BLaER1 (cell line): ENCODE measurements around the gene LIMS2.

Experiments used
- H3K27ac ChIP-seq: shearing (Covaris generic); formaldehyde crosslinking; 2 replicates; pipeline ENCODE4 v1.8.1; 2022
- H3K27me3 ChIP-seq: shearing (Covaris generic); formaldehyde crosslinking; 2 replicates; pipeline ENCODE4 v1.8.1; 2022
- H3K36me3 ChIP-seq: shearing (Covaris generic); formaldehyde crosslinking; 2 replicates; pipeline ENCODE4 v1.8.1; 2022
- H3K4me1 ChIP-seq: shearing (Covaris generic); formaldehyde crosslinking; 2 replicates; pipeline ENCODE4 v1.8.1; 2022
- H3K4me2 ChIP-seq: shearing (Covaris generic); formaldehyde crosslinking; 2 replicates; pipeline ENCODE4 v1.8.1; 2022
- H3K4me3 ChIP-seq: shearing (Covaris generic); formaldehyde crosslinking; 2 replicates; pipeline ENCODE4 v1.8.1; 2022
- H3K9ac ChIP-seq: shearing (Covaris generic); formaldehyde crosslinking; 2 replicates; pipeline ENCODE4 v1.8.1; 2022
- H3K9me3 ChIP-seq: shearing (Covaris generic); formaldehyde crosslinking; 2 replicates; pipeline ENCODE4 v1.8.1; 2022
- H4K20me1 ChIP-seq: shearing (Covaris generic); formaldehyde crosslinking; 2 replicates; pipeline ENCODE4 v1.8.1; 2022
- Cebpa-rat ChIP-seq: shearing (Covaris generic); IDR thresholded peaks from 2 replicates; pipeline ENCODE4 v1.8.1; 2022

The LIMS2 gene

DNA sequence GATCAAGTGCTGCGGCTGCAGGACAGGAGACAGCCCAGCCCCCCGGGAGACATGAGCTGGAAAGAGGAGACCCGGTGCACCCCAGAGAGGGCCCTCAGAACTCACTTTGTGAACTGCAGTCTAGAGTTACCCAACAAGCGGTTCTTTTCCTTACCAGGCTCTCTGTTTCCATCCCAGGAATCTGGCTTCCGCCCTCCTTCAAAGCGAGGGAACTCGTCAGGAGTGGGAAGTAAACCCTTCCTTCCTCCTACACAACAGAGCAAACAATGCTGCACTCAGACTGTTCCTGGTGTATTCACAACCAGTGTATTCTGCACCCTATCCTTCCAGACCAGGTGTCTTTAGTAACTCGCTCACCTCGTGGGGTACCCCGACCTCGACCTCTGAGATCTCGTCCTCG lies 34.0 kb upstream of the LIMS2 start:
- no peak for TF ChIP-seq Cebpa-rat
- Histone ChIP-seq H3K9ac (no peak overlapping the region), H3K36me3 (peaks cover 93% of the 10 kb centered on the region), H3K4me3 (no peak overlapping the region), H3K27me3 (no peaks in the 10 kb centered on the region), H3K9me3 (no peaks in the 10 kb centered on the region), H3K27ac (no peak overlapping the region), H3K4me1 (peaks cover 6% of the 10 kb centered on the region), H4K20me1 (peaks cover 24% of the 10 kb centered on the region; the same call in 1 of the 2 replicates), H3K4me2 (no peak overlapping the region)

DNA sequence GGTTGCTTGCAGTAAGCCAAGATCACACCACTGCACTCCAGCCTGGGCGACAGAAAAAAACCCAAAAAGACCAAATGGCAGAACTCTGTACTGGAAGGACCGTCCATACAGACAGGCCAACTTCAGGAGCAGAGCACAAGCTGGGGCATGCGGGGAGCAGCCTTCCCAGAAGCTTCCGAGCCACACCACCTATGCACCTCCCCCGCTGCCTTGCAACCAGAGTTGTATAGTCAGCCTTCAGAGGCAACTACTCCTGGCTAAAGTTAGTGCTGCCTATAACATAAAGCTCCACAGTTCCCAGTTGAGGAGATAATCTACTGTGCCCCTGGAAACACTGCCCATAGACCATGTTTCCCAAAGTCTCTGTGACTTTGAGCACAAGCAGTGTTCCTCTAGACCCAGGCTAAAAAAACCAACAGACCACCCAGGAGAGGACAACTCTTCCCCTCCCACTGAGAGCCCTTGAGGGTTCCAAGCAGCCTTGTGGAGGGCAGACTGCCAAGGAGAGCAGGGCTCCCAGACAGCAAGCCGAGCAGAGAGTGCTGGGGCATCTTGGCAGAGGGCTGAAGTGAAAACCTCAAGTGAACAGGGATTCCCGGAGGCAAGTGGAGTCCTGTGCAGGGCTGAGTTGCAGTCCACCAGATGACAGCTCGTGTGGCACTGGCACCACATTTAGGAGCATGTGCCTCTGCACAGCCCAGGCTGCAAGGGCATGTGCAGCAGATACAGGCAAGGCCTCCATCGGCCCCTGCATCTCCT lies 32.7 kb upstream of the LIMS2 start:
- Histone ChIP-seq H3K4me1 (peaks cover 19% of the 10 kb centered on the region), H3K9ac (no peak overlapping the region), H3K4me3 (no peak overlapping the region), H3K9me3 (no peaks in the 10 kb centered on the region), H3K27ac (no peak overlapping the region), H4K20me1 (peaks cover 33% of the 10 kb centered on the region), H3K27me3 (no peaks in the 10 kb centered on the region), H3K4me2 (no peak overlapping the region), H3K36me3 (peaks cover 84% of the 10 kb centered on the region)
- no peak for TF ChIP-seq Cebpa-rat

DNA sequence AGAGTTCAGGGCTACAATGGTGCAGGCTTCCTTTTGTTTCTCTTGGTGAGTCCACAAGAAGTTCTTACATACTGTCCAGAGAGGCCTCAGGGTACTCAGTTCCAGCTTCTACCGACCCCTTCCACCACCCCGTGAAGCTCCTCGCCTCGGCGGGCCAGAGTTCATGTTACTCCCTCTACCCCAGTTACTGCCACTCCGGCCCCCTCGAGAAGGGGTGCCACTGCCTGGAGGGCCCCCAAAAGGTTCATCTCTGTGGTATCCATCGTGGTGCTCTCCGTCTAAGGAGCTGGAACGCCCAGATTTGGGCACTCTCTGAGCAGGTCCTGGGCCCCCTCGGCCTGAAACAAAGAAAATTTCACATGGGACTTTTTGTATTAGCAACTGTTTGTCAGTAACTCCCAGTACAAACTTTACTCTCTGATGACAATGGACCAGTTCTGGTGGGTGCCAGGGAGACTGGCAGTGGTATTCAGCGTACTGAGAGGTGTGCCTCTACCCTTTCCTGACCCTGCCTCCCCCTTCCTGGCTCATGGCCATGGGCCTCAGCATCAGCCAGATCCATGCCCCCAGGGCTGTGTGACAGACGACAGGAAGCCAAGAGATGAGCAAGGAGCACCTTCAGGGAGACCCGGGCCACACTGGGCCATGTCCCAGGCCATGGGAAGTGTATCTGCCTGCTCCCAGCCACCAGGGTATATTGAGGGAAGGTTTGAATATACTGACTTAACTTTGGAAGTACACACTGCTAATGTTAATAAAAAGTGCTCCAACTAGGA lies 31.1 kb upstream of the LIMS2 start:
- no peak for TF ChIP-seq Cebpa-rat
- peaks cover 27% of the 10 kb centered on the region for H3K4me1 ChIP-seq
- no peak overlapping the region for H3K4me3 ChIP-seq
- peaks cover 41% of the 10 kb centered on the region for H4K20me1 ChIP-seq
- no peak overlapping the region for H3K27ac ChIP-seq
- H3K4me2 ChIP-seq, result no peak overlapping the region
- H3K27me3 ChIP-seq, result no peaks in the 10 kb centered on the region
- peaks cover 73% of the 10 kb centered on the region for H3K36me3 ChIP-seq
- no peak overlapping the region for H3K9ac ChIP-seq
- H3K9me3 ChIP-seq, result no peaks in the 10 kb centered on the region

DNA sequence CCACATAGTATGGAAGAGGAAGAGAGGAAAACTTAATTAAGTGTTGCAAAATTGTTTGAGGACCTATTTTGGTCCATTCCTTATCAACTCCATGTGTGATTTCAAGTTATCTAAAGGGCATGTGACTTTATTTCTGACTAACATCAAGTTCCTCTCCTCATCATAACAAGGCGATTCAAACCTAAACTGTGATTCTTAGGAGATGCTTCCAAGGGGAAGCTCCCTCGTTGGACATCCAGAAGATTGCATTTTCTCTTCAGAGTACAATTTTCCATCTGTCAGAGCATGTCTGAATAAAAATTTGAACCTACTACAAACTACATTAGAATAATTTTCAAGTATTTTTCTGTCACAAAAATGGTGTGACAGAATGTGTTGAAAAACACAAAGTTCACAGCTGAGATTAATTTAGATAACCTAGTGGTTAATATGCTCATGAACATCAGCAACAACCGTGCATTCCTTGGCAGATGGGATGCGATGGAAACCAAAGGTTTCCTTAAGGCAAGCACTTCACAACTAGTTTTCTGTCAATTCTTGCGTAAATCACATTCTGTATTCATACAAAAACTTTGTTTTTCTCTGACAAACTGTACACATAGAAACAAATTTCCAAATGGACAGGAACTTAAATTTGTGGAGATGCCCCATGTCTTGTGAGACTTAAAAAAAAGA lies 30.2 kb upstream of the LIMS2 start:
- Histone ChIP-seq H3K9me3 (no peaks in the 10 kb centered on the region), H3K4me3 (no peak overlapping the region), H3K4me2 (no peak overlapping the region), H3K27ac (no peak overlapping the region), H4K20me1 (peaks cover 41% of the 10 kb centered on the region), H3K9ac (no peak overlapping the region), H3K36me3 (peaks cover 64% of the 10 kb centered on the region), H3K27me3 (no peaks in the 10 kb centered on the region), H3K4me1 (peaks cover 33% of the 10 kb centered on the region)
- no peak for TF ChIP-seq Cebpa-rat

DNA sequence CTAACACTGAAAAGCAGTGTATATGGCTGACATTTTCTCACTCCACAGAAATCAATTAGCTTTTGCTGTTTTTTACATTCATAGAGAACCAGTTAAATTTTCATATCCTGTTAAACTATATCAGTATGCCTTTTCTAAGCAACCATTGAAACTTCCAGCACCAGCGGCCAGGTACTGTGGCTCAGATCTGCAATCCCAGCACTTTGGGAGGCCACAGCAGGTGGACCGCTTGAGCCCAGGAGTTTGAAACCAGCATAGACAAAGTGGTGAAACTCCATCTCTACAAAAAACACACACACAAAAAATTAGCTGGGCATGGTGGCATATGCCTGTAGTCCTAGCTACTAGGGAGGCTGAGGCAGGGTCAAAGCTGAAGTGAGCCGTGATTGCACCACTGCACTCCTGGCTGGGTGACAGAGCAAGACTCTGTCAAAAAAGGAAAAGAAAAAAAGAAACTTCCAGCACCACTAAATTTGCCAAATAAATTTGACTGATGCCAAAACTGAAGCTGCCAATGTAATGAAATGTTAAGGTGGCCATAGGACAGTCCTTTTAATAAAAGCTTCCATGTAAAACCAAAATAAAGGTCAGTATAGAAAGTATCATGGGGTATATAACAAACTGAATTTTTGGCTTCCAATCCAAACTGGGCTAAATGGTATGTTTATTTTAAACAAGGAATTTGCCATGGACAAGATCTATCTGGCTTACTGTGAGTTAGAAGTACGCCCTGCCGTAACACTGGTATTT lies 29.5 kb upstream of the LIMS2 start:
- no peak overlapping the region for H3K4me3 ChIP-seq
- no peak overlapping the region for H3K4me2 ChIP-seq
- H3K27me3 ChIP-seq, result no peaks in the 10 kb centered on the region
- H3K4me1 ChIP-seq, result peaks cover 36% of the 10 kb centered on the region
- TF ChIP-seq Cebpa-rat, result no peak
- H3K27ac ChIP-seq, result no peak overlapping the region
- H3K9ac ChIP-seq, result no peak overlapping the region
- H3K36me3 ChIP-seq, result peaks cover 57% of the 10 kb centered on the region
- H4K20me1 ChIP-seq, result peaks cover 41% of the 10 kb centered on the region
- no peaks in the 10 kb centered on the region for H3K9me3 ChIP-seq

DNA sequence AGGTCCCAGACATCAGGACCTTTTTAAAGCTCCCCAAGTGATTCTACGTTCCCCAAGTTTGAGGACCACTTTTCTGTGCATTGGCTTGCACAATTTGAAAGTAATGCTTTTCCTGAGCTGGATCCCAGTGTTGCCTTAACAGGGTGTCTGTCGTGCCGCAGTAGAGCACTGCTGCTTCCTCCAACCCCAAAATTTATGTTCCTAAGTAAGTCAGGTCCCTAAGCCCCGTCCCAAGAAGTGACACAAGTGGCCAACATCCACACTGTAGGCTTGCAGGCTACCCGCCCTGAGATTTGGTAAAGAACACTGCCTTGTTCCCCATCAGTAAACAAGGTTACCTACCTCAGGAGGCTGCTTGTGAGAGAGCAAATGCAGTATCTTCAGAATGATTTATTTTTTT lies 28.0 kb upstream of the LIMS2 start:
- peak overlapping the region; percentile 84; the same call in 1 of the 2 replicates for H3K4me3 ChIP-seq
- peaks cover 41% of the 10 kb centered on the region for H4K20me1 ChIP-seq
- peaks cover 36% of the 10 kb centered on the region for H3K4me1 ChIP-seq
- no peak for TF ChIP-seq Cebpa-rat
- H3K27ac ChIP-seq, result no peak overlapping the region
- H3K36me3 ChIP-seq, result peaks cover 42% of the 10 kb centered on the region
- H3K27me3 ChIP-seq, result no peaks in the 10 kb centered on the region
- peak overlapping the region; percentile 89 for H3K4me2 ChIP-seq
- peak overlapping the region; percentile 98; the same call in 1 of the 2 replicates for H3K9ac ChIP-seq
- H3K9me3 ChIP-seq, result no peaks in the 10 kb centered on the region

DNA sequence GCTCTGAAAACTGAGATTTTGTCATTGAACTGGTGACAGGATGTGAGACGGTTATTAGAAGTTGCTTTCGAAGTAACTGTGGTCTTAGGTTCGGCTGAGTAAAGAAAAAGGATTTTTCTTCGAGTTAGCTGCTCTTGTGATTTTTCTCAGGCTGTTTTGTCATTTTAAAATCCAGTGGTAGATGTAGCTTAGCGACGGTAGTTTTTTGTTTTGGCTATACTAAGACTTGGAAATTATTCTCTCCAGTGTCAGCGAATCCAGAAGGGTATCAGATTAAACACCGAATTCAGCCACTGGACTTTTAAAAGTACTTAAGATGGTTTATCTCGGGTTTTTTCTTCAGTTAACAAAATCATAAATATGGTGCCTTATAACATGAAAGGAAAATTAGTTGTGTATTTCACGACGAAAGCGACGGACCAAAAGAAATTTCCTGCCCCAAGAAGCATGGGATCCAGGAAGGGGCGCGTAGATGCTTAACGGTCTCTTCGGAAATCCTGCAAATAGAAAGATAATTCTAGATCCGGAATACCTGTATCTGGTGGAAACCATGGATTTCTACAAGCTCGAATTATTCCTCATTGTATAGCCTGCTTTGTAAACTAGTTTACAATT lies 27.2 kb upstream of the LIMS2 start:
- Histone ChIP-seq H3K9ac (peak overlapping the region; percentile 98), H4K20me1 (peaks cover 41% of the 10 kb centered on the region), H3K27ac (peak overlapping the region; percentile 99), H3K4me3 (peak overlapping the region; percentile 84), H3K27me3 (no peaks in the 10 kb centered on the region), H3K36me3 (peaks cover 34% of the 10 kb centered on the region), H3K4me2 (peak overlapping the region; percentile 89), H3K4me1 (peaks cover 36% of the 10 kb centered on the region), H3K9me3 (no peaks in the 10 kb centered on the region)
- TF ChIP-seq Cebpa-rat, result no peak

DNA sequence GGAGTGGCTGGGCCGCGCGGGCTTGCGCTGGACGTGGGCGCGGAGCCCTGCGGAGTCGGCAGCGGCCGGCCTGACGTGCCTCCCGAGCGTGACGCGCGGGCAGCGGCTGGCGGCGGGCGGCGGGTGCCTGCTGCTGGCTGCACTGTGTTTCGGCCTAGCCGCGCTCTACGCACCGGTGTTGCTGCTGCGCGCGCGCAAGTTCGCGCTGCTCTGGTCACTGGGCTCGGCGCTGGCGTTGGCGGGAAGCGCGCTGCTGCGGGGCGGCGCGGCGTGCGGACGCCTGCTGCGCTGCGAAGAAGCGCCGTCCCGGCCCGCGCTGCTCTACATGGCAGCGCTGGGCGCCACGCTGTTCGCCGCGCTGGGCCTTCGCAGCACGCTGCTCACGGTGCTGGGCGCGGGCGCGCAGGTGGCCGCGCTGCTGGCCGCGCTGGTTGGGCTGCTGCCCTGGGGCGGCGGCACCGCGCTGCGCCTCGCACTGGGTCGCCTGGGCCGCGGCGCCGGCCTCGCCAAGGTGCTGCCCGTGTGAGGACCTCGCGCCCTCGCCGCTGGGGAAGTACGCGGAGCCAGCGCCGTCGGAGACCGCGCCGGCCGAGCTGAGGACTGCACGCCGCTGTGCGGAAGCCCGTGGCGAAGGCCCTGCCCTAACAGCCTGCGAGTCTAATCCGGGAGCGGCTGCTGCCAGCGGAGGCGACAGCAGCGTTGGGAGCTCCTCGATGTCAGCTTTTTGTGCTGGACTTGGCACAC lies 26.5 kb upstream of the LIMS2 start:
- Histone ChIP-seq H4K20me1 (peaks cover 41% of the 10 kb centered on the region), H3K9ac (peak overlapping the region; percentile 98), H3K36me3 (peaks cover 27% of the 10 kb centered on the region), H3K4me2 (peak overlapping the region; percentile 89), H3K4me1 (peaks cover 36% of the 10 kb centered on the region), H3K27me3 (no peaks in the 10 kb centered on the region), H3K27ac (peak overlapping the region; percentile 99), H3K4me3 (peak overlapping the region; percentile 84), H3K9me3 (no peaks in the 10 kb centered on the region)
- TF ChIP-seq Cebpa-rat, result no peak
